ENCODE measurements around the gene B4GALT5.
"Not testable (repeated sequence)": the region's sequence is repeated elsewhere in the genome, so short reads cannot be mapped to it uniquely, and the experiment has no call there.

Gene B4GALT5, protein sequence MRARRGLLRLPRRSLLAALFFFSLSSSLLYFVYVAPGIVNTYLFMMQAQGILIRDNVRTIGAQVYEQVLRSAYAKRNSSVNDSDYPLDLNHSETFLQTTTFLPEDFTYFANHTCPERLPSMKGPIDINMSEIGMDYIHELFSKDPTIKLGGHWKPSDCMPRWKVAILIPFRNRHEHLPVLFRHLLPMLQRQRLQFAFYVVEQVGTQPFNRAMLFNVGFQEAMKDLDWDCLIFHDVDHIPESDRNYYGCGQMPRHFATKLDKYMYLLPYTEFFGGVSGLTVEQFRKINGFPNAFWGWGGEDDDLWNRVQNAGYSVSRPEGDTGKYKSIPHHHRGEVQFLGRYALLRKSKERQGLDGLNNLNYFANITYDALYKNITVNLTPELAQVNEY

DNA sequence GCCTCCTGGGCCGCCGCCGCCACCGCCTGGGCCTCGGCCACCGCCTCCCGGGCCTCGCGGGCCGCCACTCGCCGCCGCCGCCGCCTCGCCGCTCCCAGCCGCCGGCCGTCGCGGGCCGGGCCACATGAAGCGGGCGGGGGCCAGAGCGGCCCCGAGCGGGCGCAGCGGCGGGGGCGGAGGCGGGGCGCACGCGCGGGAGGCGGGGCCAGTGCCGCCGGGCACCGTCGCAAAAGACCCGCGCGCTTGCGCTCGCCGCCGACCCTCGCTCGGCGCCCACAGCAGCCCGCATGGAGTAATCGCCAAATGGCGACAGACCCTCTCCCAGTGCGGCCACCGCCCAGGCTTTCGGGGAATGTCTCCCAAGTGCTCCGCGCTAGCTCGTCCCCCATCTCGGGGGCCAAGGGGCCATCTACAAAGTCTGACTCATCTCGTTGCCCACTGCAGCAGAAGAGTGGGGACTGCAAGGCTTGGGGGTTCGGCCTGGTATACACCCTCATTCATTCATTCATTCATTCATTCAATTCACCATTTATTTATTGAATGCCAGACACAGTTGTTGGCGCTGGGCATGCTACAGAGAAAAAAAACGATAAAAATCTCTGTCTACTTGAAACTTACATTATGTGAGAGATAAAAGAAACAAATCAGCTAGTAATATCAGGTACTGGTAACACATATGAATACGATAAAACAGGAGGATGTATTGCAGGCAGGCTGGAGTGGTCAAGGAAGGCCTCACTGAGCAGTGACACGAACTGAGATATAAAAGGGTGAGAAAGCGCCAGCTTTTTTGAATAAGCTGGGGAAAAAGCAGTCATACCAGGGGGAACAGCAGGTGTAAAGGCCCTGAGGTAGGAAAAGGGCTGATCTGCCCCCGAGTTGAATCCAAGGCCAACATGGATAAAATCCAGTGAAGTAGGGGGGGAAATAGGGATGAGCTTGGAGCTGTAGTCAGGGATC is at the start of gene B4GALT5:
TSS of gene B4GALT5 (minus strand) at position 126 of the 960 bp plus-strand sequence. CDS start 188 bp downstream, outside the sequence.
- DNase-seq = peak in 13 of 14 donors; percentile 14 to 85 (median 59)

DNA sequence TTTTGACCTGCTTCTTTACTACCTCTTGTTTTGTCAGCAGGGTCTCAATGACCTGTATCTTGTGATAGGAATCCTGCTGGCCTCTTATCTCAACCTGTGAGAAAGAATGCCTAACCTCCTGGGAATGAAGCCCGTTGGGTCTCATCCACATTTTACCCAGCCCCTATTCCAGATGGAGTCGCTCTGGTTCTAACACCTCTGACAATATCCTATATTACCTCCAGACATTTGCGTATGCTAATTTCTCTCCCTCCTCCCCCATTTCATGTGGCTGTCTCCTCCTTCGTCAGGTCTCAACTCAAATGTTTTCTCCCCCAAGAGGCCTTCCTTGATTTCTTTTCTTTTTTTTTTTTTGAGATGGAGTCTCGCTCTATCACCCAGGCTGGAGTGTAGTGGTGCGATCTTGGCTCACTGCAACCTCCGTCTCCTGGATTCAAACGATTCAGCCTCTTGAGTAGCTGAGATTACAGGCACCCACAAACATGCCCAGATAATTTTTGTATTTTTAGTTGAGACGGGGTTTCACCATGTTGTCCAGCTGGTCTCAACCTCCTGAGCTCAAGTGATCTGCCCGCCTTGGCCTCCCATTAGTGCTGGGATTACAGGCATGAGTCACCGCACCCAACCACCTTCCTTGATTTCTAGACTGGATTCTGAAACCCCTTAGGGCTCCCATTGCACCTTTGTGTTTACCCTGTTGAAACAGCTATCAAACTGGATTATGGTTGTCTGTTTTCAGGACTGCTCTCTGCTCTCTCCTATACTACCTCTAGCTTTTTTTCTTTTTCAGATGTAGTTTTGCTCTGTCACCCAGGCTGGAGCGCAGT is 49.5 kb upstream of the B4GALT5 start:
- DNase-seq = no peak

DNA sequence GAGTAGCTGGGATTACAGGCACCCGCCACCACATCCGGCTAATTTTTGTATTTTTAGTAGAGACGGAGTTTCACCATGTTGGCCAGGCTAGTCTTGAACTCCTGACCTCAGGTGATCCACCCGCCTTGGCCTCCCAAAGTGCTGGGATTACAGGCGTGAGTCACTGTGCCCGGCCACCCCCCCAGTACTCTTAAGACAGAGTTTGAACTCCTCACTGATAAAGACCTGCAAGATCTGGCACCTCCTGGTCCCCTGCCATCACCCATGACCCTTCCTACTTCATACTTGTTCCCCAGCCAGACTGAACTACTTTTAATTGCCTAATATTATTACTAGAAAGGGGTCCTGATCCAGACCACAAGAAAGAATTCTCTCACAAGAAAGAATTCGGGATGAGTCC is 48.2 kb upstream of the B4GALT5 start:
- DNase-seq = not testable (repeated sequence)

DNA sequence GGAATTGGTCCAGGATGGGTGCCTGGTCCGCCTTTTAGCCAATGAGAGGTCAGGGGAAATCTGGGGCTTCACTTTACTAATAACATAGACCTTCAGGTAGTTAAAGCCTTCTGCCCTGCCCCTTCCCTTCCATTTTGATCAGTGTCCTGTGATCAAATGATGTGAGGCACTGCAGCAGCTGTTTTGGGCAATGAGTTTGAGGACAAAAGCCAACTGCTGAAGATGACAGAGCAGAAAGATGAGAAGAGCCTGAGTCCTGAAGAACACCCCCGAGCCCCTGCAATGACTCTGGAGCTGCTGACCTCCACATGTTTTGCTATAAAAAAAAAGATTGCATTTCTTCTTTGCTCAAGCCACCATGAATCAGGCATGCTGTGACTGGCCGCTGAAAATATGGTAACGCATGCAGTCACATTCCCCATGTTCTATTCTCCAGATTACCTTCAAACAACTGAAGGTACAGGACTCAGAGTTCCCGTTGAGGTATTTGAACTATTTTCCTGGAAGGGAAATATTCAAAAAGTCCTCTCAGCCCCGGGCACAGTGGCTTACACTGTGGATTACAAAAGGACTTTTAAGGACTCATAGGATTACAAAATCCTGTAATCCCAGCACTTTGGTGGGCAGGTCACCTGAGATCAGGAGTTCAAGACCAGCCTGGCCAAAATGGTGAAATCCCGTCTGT is 45.7 kb upstream of the B4GALT5 start:
- no peak for DNase-seq

DNA sequence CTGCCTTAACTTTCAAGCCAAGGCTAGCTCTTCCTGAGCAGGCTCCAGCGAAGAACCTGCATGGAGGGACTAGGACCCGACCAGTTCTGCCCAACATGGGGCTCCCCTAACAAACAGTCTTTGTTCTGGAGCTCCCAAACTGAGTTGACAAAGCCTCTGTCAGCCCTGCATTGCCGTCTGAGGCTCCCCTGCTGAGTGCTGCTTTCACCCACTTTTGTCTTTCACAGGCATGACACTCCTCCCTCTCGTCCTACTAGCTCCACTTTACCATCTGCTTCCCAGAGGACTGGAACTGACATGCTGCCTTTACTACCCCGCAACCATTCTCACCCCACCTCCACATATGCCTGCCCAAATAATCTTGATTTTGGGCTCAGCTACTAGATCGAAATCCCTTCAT is 45.1 kb upstream of the B4GALT5 start:
- no peak for DNase-seq

DNA sequence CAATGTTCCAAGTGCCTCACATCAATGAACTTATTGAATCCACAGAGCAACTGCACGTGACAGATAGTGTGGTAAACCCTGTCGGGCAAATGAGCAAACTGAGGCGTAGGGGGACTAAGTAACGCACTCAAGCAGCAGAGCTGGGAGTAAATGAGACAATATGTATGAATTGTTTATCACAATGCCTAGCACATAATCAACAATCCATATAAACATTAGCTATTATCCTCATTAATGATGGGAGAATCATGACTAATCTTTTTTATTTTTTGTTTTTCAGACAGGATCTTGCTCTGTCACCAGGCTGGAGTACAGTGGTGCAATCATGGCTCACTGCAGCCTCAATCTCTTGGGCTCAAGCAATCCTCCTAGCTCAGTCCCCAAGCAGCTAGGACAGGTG is 43.9 kb upstream of the B4GALT5 start:
- no peak for DNase-seq

DNA sequence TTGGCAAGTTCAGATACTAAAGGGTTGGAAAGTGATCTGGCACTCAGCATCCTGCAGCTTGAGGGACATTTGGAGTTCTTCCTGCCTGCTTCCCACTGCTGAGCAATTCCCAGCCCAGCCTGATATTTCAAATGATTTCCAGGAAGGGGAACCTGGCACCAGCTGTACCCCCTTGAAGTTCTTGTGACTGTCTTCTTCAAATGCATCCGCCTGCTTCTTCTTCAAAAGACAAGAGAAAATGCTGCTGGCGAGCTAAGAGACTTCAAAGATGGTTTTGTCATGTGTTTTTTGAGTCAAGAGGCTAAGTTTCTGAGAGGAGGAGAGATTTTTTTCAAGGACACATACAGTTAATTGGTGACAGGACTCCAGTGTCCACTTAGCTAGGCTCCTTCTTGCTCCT is 42.6 kb upstream of the B4GALT5 start:
- DNase-seq = peak in 1 of 14 donors; percentile 48

DNA sequence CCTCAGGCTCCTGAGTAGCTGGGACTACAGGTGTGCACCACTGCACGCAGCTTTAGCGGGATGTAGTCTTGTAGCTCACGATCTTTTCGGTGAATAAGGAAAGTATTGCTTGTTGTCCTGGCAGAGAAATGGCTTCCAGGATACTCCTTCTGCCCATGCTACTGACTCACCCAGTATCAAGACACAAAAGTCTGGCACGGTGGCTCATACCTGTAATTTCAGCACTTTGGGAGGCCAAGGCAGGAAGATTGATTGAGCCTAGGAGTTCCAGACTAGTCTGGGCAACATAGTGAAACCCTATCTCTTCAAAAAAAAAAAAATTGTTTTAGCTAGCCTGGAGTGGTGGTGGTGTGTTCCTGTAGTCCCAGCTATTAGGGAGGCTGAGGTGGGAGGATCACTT is 40.9 kb upstream of the B4GALT5 start:
- DNase-seq = no peak

DNA sequence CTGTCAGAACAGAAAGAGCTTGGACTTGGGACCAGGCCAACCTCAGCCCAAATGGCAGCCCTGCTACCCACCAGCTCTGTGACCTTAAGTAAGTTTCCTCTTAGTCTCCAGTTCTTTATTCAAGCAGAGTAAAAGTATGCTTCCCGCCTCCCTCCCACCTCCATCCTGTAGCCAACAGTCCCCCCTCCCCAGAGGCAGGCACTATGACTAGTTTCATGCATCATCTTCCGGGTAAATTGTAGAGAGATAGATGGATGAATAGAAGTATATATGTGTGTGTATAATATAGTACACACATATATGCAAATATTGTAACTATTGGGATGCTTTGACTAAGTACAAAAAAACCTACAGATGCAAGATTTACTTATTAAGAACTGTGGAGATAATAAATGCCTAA is 39.5 kb upstream of the B4GALT5 start:
- no peak for DNase-seq

DNA sequence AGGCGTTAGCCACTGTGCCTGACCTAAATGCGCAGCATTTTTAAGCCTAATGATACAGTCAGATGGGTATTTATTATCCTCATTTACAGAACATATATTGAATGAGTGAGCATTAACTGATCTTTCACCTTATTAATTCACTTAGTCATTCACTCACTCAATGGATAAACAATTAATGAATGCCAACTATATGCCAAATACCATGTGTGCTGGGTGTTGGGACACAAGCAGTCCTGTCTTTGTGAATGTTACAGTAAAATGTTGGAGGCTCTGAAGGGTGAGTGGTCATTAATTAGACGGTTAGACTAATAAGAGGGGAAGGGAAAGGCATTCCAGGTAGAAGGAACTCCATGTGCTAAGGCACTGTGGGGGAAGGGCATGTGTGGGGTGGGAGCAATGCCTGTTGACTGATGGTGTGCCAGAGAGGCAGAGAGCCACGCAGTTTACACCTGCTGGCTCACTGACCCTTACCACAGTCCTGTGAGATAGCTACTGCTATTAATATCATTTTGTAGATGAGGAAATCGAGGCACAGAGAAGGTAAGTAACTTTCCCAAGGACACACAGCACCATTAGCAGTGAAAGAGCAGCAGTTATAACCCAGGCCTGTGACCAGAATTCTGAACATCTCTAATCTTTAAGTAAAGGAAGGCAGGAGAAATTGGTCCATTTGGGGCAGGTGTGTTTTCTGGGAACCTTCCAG is 38.7 kb upstream of the B4GALT5 start:
- DNase-seq = no peak

DNA sequence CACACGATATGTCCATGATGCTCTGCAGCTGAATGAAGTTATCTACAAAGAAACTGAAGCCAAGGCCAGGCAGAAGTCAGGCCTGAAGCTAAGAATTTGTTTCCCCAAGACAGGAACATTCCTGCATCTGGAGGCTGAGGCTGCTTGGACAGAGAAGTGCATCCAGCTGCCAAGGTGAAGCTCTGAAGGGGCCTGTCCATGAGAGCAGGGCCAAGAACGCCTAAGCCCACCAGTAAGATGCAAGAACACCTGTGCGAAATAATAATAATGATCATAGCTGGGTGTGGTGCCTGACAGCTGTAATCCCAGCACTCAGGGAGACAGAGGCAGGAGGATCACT is 37.7 kb upstream of the B4GALT5 start:
- DNase-seq = no peak

DNA sequence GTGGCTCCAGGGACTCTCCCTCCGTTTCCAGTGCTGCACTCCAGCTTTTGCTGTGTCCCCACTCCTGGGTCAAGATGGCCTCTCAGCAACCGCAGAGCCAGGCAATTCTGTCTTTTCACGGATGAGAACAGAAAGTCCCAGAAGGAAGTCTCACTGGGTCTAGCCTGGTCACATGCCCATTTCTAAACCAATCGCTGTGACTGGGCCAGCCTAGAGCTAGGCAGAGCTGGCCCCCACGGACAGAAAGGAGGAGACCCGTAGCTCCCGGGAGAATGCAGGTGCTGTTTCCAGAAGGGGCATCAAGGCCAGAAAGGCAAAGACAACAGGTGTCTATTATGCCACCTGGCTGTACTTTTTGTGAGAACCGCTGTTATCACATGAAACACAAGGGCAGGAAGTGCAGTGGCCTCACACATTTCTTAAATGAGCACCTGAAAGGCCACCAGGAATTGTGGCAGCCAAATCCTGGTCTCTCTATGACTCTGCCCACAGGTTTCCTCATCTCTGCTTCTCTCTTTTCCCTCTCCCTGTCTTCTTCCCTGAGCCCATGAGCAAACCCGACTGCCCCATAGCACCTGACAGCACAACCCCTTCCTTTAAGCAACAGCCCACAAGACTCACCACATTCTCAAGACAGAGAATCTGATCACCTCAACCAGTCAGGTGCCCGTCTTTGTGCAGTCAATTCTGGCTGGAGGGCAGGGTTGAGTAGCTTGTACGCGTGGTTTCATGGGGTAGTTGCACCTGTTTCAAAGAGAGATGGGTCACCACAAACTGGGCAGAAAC is 37.1 kb upstream of the B4GALT5 start:
- DNase-seq = no peak

DNA sequence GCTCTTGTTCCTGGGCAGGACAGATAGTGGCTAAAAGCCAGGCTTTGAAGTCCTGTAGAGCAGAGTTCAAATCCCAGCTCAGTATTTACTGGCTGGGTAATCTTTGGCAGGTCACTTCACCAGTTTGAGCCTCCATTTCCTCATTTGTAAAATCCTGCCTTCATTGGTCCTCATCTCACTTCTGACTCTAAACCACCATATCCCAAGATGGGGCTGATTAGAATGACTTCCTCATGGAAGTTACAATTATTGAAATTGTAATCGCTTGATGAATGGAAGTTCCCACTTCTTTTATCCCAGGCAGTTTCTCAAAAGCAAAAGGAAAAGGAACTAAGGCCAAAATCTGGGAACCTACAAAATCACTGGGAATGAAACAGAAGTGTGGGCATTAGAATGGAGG is 35.9 kb upstream of the B4GALT5 start:
- DNase-seq = no peak

DNA sequence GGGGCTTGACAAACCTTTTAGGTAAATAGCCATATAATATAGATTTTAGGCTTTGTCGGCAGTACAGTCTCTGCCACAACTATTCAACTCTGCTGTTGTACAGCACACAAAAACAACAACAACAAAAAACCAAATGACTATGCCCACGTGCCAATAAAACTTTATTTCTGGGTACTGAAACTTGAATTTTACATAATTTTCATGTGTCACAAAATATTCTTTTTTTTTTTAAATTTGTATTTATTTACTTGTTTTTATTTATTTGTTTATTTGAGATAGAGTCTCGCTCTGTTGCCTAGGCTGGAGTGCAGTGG is 34.8 kb upstream of the B4GALT5 start:
- DNase-seq = no peak

DNA sequence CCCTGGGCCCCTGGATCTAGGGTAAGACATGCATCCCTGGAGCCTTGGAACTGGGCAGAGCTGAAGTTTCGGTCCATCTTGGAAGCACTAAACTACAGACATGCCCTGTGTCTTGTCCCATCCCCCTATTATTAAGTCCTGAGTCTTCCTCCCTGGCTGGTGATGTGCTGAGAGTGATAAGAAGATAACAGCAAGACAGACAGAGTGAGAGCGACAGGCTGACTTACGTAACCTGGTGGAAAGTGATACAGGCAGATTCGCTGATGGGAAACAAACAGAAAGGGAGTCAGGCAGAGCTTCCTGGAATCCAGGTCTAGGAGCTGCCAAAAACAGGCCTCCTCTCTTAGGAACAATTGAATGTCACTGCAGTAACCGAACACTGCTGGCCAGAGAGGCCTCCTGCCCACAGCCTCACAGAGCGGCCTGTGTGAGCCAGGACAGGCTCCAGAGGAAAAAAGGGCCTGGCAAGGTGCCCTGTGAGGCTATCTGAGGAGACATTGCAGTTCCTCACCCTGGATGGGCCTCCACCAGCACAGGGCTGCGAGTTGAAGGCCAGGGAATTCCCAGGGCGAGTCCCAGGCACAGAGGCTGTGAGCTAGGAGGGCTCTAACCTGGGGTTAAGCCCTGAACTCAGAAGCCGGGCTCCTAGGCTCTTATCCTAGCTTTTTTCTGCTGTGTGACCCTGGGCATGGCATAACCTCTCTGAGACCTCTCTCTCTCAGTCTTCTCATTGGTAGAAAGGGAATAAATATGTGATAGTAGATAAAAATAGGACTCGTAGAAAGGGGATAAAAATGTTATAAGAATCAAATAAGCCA is 34.2 kb upstream of the B4GALT5 start:
- peak in 12 of 14 donors; percentile 11 to 81 (median 36) for DNase-seq

DNA sequence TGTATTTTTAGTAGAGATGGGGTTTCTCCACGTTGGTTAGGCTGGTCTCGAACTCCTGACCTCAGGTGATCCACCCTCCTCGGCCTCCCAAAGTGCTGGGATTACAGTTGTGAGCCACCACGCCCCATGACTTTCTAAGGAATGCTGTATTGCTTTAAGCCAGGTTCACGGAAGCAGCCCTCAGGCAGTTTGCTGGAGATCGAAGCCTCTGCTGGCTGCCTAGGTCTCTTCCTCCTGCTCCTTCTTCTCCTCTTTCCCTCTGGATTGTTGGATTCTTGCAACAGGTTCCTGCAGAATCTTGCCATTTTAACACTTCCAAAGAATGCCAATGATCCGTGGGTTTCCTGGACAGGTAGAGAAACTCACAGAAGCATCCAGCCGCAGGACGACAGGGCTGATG is 29.3 kb upstream of the B4GALT5 start:
- DNase-seq = no peak

DNA sequence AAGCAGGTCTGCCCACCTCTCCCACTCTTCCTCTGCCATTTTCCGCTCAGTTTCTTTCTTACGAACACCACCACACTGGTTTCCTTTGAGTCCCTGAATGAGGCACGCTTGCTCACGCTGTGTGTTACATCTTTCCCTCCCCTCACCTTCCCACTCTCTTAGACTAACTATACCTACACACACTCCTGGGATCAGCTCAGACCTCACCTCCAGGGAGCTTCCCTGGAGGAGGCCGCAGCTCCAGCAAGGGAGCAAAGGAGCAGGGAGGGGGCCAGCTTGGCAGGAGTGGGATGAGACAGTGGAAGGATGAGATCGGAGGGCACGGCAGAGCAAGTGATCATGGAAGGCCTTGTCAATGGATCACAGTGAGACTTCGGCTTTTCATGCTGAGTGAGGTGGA is 28.3 kb upstream of the B4GALT5 start:
- DNase-seq = no peak

DNA sequence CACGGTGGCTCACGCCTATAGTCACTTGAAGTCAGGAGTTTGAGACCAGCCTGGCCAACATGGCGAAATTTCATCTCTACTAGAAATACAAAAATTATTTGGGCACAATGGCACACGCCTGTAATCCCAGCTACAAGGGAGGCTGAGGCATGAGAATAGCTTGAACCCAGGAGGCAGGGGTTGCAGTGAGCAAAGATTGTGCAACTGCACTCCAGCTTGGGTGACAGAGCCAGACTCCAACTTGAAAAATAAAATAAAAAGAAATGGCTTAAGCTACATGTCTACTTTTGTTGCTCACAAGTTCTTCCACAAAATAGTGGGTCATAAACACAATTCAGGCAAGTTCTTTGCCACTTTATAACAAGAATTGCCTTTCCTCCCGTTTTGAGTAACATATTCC is 27.1 kb upstream of the B4GALT5 start:
- no peak for DNase-seq

DNA sequence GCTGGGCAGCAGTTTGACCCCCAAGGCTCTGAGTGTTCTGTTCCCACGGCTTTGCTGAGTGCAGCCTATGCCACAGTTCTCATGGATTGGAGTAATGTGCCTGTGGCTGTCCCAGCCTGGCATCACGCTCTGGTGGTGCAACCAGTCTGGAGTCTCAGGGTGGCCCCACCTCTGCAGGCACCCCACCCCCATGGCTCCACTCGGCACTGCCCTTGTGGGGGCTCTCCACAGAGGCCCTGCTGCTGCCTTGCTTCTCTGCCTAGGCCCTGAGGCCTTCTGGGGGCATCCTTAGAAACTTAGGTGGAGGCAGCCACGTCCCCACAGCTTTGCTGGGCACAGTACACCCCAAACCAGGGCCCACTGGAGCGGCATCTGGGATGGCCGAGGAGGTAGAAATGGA is 25.4 kb upstream of the B4GALT5 start:
- no peak for DNase-seq

DNA sequence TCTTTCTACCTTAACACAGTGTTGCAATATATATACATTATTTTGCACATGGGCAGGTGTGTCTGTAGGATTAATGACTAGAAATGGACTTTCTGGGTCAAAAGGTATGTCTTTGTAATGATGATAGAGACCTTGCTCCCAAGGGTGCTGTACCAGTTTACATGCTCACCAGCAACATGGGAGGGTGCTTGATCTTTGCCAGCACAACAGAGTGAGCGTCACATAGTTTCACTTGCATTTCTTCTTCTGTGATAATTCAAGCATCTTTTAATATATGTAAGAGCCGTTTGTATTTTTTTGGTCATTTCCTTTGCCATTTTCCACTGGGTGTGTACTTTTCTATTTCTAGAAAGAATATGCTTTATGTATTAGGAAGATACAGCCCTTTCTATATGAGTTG is 23.6 kb upstream of the B4GALT5 start:
- DNase-seq = no peak
